Mesothelial cell of epicardium (in vitro differentiated cells): ENCODE measurements around the gene KANSL1L. TPM values are rescaled to one million over a fixed set of nuclear protein-coding genes. Genes with fewer than 3 reads are reported as not detected.

Experiments
- DNase-seq, 2 experiments: peaks; one replicate each; pipeline ENCODE4 v3.0.0; 2021; ENCODE audit warnings: low spot score in 2 of 2; ENCODE audit not compliant: unreplicated experiment in 2 of 2
- H3K27ac Mint-ChIP-seq: 2 replicates; pipeline ENCODE4 v1.8.0; 2021; ENCODE audit warnings: mixed read lengths
- H3K27me3 Mint-ChIP-seq: 2 replicates; pipeline ENCODE4 v1.8.0; 2021; ENCODE audit warnings: low read depth, mixed read lengths
- H3K36me3 Mint-ChIP-seq: 2 replicates; pipeline ENCODE4 v1.8.0; 2021; ENCODE audit warnings: mixed read lengths
- H3K4me1 Mint-ChIP-seq: 2 replicates; pipeline ENCODE4 v1.8.0; 2021; ENCODE audit warnings: mixed read lengths
- H3K4me3 Mint-ChIP-seq: 2 replicates; pipeline ENCODE4 v1.8.0; 2021; ENCODE audit warnings: mild to moderate bottlenecking, moderate library complexity, mixed read lengths
- H3K9me3 Mint-ChIP-seq: 2 replicates; pipeline ENCODE4 v1.8.0; 2021; ENCODE audit warnings: mixed read lengths
- total RNA-seq: library from RNA; stranded (reverse); gene quantifications from 3 replicates; pipeline ENCODE4 v1.2.1, GENCODE V29; 2021
- TF ChIP-seq, protein P1 (sequence below): fragments of 200-600 bp; sonication (generic); IDR thresholded peaks from one replicate; pipeline ENCODE4 v1.5.0; 2021; ENCODE audit warnings: antibody characterized with exemption; ENCODE audit not compliant: unreplicated experiment

The KANSL1L gene
- total RNA-seq, 1 donor from 2014 or later: 25.9 TPM

DNA sequence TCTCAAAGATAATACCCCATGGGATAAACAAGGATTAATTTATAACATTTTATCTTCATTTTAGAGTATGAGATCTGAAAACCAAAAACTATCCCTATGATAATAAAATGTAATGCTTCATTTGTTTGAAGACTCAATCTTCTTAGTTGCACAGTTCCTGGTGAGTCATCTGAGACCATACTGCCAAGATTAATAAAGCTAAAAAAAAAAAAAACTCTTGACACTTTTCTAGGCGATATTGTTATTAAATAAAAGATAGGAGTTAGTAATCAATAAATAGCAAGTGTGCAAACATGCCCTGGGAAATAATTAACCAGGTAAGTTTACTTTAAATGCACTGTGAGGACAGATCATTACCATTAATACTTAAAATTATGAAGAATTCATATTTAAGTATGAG, 84.9 kb downstream of the KANSL1L start:
- no peak overlapping the region for H3K27ac Mint-ChIP-seq
- H3K4me3 Mint-ChIP-seq: no peak overlapping the region
- H3K27me3 Mint-ChIP-seq: no peaks in the 10 kb centered on the region
- no peaks in the 10 kb centered on the region for H3K36me3 Mint-ChIP-seq
- no peaks in the 10 kb centered on the region for H3K4me1 Mint-ChIP-seq
- no peak for DNase-seq
- H3K9me3 Mint-ChIP-seq: no peaks in the 10 kb centered on the region
- TF ChIP-seq, protein P1, sequence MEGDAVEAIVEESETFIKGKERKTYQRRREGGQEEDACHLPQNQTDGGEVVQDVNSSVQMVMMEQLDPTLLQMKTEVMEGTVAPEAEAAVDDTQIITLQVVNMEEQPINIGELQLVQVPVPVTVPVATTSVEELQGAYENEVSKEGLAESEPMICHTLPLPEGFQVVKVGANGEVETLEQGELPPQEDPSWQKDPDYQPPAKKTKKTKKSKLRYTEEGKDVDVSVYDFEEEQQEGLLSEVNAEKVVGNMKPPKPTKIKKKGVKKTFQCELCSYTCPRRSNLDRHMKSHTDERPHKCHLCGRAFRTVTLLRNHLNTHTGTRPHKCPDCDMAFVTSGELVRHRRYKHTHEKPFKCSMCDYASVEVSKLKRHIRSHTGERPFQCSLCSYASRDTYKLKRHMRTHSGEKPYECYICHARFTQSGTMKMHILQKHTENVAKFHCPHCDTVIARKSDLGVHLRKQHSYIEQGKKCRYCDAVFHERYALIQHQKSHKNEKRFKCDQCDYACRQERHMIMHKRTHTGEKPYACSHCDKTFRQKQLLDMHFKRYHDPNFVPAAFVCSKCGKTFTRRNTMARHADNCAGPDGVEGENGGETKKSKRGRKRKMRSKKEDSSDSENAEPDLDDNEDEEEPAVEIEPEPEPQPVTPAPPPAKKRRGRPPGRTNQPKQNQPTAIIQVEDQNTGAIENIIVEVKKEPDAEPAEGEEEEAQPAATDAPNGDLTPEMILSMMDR: no peak

DNA sequence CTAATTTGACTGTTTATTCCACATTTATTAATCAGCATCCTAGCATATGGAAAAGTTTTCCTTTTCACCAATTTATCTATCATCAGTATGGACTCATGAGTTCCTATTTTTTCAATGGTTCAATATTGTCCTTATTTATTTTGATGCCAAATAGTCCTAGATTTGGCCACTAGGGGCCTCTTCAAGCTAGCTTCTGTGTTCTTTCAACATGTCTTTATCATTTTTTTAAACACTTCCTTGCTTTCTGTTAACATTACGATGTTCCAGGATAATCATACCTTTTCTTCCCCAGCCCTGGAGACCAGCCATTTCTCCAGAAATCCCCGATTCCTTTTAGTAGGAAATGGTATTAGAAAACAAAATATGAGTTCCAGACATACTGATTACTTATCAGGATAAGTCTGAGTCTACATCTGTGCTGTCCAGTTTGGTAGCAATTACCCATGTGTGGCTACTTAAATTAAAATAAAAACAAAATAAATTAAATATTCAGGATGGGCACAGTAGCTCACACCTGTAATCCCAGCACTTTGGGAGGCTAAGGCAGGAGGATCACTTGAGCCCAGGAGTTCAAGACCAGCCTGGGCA, 98.2 kb downstream of the KANSL1L start:
- Mint-ChIP-seq H3K36me3 (peaks cover 2% of the 10 kb centered on the region), H3K9me3 (no peaks in the 10 kb centered on the region)

DNA sequence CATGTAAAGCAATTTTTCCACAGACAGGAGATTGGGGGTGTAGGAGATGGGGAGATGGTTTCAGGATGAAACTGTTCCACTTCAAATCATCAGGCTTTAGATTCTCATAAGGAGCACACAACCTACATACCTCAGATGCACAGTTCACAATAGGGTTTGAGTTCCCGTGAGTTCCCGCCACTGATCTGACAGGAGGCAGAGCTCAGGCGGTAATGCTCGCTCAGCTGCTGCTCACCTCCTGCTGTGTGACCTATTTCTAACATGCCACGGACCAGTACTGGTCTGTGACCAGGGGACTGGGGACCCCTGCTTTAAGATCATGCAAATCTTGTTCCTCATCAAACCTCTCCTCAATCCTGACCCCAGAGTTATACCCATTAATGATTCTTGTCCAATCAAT, 98.7 kb downstream of the KANSL1L start:
- no peak for DNase-seq
- peaks cover 10% of the 10 kb centered on the region for H3K4me1 Mint-ChIP-seq
- no peak overlapping the region for H3K4me3 Mint-ChIP-seq
- H3K9me3 Mint-ChIP-seq: no peaks in the 10 kb centered on the region
- no peaks in the 10 kb centered on the region for H3K27me3 Mint-ChIP-seq
- H3K36me3 Mint-ChIP-seq: peaks cover 2% of the 10 kb centered on the region
- no peak overlapping the region for H3K27ac Mint-ChIP-seq
- TF ChIP-seq, protein P1: no peak

More for the DNA sequence above, 98.2 kb downstream of the KANSL1L start:
- H3K4me1 Mint-ChIP-seq: peaks cover 10% of the 10 kb centered on the region
- DNase-seq: no peak
- no peak overlapping the region for H3K4me3 Mint-ChIP-seq
- H3K27ac Mint-ChIP-seq: no peak overlapping the region
- TF ChIP-seq, protein P1: peak; percentile 55
- no peaks in the 10 kb centered on the region for H3K27me3 Mint-ChIP-seq

DNA sequence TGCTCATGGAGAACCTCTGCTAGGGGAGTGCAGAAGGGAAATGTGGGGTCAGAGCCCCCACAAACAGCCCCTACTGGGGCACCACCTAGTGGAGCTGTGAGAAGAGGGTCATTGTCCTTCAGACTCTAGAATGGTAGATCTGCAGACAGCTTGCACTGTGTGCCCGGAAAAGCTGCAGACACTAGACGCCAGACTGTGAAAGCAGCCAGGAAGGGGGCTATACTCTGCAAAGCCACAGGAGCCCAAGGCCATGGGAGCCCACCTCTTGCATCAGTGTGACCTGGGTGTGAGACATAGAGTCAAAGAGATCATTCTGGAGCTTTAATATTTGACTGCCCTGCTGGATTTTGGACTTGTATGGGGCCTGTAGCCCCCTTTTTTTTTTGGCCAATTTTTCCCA, 107.9 kb downstream of the KANSL1L start:
- Mint-ChIP-seq H3K27ac (no peak overlapping the region), H3K9me3 (peaks cover 4% of the 10 kb centered on the region), H3K27me3 (no peaks in the 10 kb centered on the region), H3K4me3 (no peak overlapping the region), H3K36me3 (peaks cover 17% of the 10 kb centered on the region), H3K4me1 (no peaks in the 10 kb centered on the region)
- TF ChIP-seq, protein P1: no peak
- DNase-seq: no peak

DNA sequence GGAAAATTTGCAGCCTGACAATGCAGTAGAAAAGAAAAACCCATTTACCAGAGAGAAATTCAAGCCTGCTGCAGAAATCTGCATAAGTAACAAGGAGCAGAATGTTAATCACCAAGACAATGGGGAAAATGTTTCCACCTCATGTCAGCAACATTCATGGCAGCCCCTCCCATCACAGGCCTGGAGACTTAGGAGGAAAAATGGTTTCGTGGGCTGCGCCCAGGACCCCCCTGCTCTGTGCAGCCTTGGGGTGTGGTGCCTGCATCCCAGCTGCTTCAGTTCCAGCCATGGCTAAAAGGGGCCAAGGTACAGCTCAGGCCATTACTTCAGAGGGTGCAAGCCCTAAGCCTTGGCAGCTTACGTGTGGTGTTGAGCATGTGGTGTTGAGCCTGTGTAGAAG, 115.4 kb downstream of the KANSL1L start:
- Mint-ChIP-seq H3K9me3 (peaks cover 27% of the 10 kb centered on the region), H3K27ac (no peak overlapping the region), H3K27me3 (no peaks in the 10 kb centered on the region), H3K4me3 (no peak overlapping the region), H3K4me1 (no peaks in the 10 kb centered on the region), H3K36me3 (peaks cover 32% of the 10 kb centered on the region)
- TF ChIP-seq, protein P1: no peak
- DNase-seq: no peak

DNA sequence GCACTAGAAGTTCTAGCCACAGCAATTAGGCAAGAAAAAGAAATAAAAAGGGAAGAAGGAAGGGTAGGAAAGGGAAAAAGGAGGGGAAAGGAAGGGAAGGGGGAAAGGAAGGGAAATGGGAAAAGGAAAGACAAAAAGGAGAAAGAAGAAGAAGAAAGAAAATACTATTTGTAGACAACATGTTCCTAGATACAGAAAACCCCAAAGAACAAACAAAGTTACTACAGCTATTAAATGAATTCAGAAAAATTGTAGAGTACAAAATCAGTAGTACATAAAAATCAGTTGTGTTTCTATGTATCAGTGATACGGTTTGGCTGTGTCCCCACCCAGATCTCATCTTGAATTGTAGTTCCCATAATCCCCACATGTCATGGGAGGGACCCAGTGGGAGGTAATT, 116.5 kb downstream of the KANSL1L start:
- Mint-ChIP-seq H3K4me3 (no peak overlapping the region), H3K27me3 (no peaks in the 10 kb centered on the region), H3K4me1 (no peaks in the 10 kb centered on the region), H3K27ac (no peak overlapping the region), H3K36me3 (peaks cover 32% of the 10 kb centered on the region), H3K9me3 (peaks cover 27% of the 10 kb centered on the region)
- TF ChIP-seq, protein P1: no peak
- no peak for DNase-seq
